Measurements from ENCODE around the gene BNIPL.

BNIPL gene, protein sequence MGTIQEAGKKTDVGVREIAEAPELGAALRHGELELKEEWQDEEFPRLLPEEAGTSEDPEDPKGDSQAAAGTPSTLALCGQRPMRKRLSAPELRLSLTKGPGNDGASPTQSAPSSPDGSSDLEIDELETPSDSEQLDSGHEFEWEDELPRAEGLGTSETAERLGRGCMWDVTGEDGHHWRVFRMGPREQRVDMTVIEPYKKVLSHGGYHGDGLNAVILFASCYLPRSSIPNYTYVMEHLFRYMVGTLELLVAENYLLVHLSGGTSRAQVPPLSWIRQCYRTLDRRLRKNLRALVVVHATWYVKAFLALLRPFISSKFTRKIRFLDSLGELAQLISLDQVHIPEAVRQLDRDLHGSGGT

DNA sequence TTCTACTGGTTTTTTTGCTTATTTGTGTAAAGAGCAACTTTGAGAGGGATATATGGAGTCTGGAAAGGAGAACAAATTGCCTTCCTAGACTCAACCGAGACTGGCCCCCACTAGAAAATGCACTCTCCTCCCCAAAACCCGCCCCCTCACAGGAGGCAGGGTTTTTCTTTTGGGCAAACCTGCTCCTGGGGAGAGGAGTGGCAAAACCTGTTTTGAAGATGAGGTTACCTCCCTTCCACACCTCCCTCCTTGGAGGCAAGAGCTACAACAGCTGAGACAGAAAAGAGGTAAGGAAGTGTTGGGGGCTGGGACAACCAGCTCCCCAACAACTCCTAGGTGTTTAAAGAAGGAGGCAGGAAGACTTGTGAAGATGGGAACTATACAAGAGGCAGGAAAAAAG lies at the start of gene BNIPL:
Gene BNIPL (plus strand): TSS at position 231 of the 400 bp plus-strand sequence. CDS start 140 bp downstream, at position 371.
- no peaks in the 10 kb centered on the region for H3K4me1 ChIP-seq
- DNase-seq: no peak
- H3K27me3 ChIP-seq: no peaks in the 10 kb centered on the region
- H3K27ac ChIP-seq: no peak within 1 kb of the TSS
- TF ChIP-seq, protein P1, sequence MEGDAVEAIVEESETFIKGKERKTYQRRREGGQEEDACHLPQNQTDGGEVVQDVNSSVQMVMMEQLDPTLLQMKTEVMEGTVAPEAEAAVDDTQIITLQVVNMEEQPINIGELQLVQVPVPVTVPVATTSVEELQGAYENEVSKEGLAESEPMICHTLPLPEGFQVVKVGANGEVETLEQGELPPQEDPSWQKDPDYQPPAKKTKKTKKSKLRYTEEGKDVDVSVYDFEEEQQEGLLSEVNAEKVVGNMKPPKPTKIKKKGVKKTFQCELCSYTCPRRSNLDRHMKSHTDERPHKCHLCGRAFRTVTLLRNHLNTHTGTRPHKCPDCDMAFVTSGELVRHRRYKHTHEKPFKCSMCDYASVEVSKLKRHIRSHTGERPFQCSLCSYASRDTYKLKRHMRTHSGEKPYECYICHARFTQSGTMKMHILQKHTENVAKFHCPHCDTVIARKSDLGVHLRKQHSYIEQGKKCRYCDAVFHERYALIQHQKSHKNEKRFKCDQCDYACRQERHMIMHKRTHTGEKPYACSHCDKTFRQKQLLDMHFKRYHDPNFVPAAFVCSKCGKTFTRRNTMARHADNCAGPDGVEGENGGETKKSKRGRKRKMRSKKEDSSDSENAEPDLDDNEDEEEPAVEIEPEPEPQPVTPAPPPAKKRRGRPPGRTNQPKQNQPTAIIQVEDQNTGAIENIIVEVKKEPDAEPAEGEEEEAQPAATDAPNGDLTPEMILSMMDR (IDR thresholded peaks at IDR 0.05): no peak
- H3K4me3 ChIP-seq: no peak within 1 kb of the TSS
- intact Hi-C loops (cut with DNase I; ENCODE audit: low total_unique reads): no loop called here
- no peaks in the 10 kb centered on the region for H3K9me3 ChIP-seq
- H3K36me3 ChIP-seq: peaks cover 19 to 47% (median 31%) of the 10 kb centered on the region in 3 donors

DNA sequence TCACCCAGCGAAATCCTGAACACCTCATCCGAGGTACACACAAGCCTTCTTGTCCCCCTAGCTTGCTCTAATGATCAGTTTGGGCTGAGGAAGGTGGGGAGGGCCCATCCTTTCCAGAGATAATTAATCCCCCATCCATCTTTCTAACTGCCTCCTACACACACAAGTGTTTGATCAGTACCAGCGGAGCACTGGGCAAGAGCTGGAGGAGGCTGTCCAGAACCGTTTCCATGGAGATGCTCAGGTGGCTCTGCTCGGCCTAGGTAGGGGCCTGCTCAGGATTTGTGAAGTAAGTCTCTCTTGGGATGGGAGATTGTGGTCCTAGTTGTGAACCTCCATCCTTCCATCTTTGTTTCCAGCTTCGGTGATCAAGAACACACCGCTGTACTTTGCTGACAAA lies 48.5 kb upstream of the BNIPL start:
- no peak for DNase-seq
- H3K4me3 ChIP-seq: no peak overlapping the region
- TF ChIP-seq, protein P1 (IDR thresholded peaks at IDR 0.05): no peak
- H3K27ac ChIP-seq: no peak overlapping the region
- intact Hi-C loops (cut with DNase I; ENCODE audit: low total_unique reads): no loop called here
- no peaks in the 10 kb centered on the region for H3K9me3 ChIP-seq
- H3K36me3 ChIP-seq: no peaks in the 10 kb centered on the region
- H3K27me3 ChIP-seq: no peaks in the 10 kb centered on the region
- peaks cover 0 to 4% (median 0%) of the 10 kb centered on the region in 4 donors for H3K4me1 ChIP-seq

DNA sequence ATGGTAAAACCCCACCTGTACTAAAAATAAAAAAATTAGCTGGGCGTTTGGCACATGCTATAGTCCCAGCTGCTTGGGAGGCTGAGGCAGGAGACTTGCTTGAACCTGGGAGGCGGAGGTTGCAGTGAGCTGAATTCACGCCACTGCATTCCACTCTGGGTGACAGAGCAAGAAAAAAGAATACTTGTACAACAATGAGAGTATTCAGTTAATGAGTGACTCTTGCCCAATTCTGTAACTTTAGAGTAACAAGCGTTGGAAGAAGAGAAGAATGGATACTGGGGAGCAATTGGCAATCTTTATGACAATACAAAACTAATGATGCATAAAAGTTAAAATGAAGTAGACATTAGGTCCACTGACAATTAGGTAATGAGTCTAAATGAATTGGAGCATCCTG lies 43.8 kb upstream of the BNIPL start:
- TF ChIP-seq, protein P1 (IDR thresholded peaks at IDR 0.05): no peak
- no peak for DNase-seq
- Histone ChIP-seq H3K9me3 (no peaks in the 10 kb centered on the region), H3K4me1 (peaks cover 0 to 4% (median 0%) of the 10 kb centered on the region in 4 donors), H3K4me3 (no peak overlapping the region), H3K36me3 (peaks cover 0 to 11% (median 9%) of the 10 kb centered on the region in 3 donors), H3K27me3 (no peaks in the 10 kb centered on the region), H3K27ac (no peak overlapping the region)
- intact Hi-C loops (cut with DNase I; ENCODE audit: low total_unique reads): no loop called here

DNA sequence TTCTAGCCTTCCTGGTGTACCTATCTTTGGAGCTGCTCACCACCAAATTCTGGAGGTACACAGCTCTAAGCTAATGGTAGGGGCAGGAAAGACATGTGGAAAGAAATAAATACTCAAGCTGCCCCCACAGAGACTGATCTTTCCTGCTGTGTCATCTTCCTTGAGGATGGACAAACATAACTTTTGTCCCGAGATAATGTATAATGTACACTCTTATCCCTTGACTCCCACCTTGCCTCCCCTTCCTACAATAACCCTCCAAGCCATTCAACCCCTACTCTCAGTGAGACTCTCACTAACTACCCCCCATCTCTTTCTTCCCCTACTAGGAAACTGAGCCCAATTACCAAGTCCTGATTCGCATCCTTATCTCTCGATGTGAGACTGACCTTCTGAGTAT lies 42.1 kb upstream of the BNIPL start:
- intact Hi-C loops (cut with DNase I; ENCODE audit: low total_unique reads): no loop called here
- Histone ChIP-seq H3K27ac (no peak overlapping the region), H3K9me3 (no peaks in the 10 kb centered on the region), H3K4me1 (peaks cover 0 to 4% (median 0%) of the 10 kb centered on the region in 4 donors), H3K27me3 (no peaks in the 10 kb centered on the region), H3K4me3 (no peak overlapping the region), H3K36me3 (peaks cover 10 to 27% (median 26%) of the 10 kb centered on the region in 3 donors)
- TF ChIP-seq, protein P1 (IDR thresholded peaks at IDR 0.05): no peak
- DNase-seq: no peak

DNA sequence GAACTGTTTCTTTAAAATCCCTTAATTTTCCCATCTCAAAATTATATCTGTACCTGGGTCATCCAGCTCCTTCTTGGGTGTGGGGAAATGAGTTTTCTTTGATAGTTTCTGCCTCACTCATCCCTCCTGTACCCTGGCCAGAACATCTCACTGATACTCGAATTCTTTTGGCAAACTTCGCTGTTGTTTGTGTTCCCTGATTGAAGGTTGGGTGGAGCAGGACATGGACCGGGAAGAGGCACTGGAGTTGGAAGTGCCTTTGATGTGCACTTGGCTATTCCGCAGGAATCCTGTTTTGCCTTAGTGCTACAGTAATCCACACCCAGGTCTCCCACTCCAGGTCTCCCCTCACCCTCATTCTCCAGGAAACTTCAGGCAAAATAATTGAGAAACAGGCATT lies 40.9 kb upstream of the BNIPL start:
- no peak for DNase-seq
- intact Hi-C loops (cut with DNase I; ENCODE audit: low total_unique reads): no loop called here
- Histone ChIP-seq H3K27me3 (no peaks in the 10 kb centered on the region), H3K27ac (peak overlapping the region in 1 of 2 donors; percentile 27), H3K4me3 (no peak overlapping the region), H3K4me1 (peaks cover 0 to 4% (median 0%) of the 10 kb centered on the region in 4 donors), H3K9me3 (no peaks in the 10 kb centered on the region), H3K36me3 (peaks cover 19 to 39% (median 33%) of the 10 kb centered on the region in 3 donors)
- TF ChIP-seq, protein P1 (IDR thresholded peaks at IDR 0.05): no peak
